ENCODE measurements around the gene THAP11. TPM values are rescaled to one million over a fixed set of nuclear protein-coding genes. Genes with fewer than 3 reads are reported as not detected.

THAP11 gene
- total and polyA plus RNA-seq, 8 donors = 5.1 to 16.5 (median 13.7) TPM

GRCh38 chr16:67888331-67888730, 46.2 kb downstream of the THAP11 start:
- ATAC-seq (no peak), DNase-seq (no peak), FAIRE-seq (no peak)
- no peak overlapping the region for H3K4me3 ChIP-seq
- H3K27me3 ChIP-seq = no peaks in the 10 kb centered on the region
- H3K4me1 ChIP-seq = peaks cover 0 to 5% (median 0%) of the 10 kb centered on the region in 3 donors
- no peak for TF ChIP-seq CTCF (IDR thresholded peaks at IDR 0.05)
- H3K9me3 ChIP-seq = no peaks in the 10 kb centered on the region
- peaks cover 0 to 5% (median 3%) of the 10 kb centered on the region in 3 donors for H3K36me3 ChIP-seq
- 67 to 79% methylated on average over 3 of the region's 3 CpGs for WGBS, 2 donors
- intact Hi-C loops (cut with DNase I) = loop anchor here in 1 of 3 donors (10.0 kb wide), 1 partner anchor 146 kb away; no protein-coding TSS in a partner anchor
- no peak overlapping the region for H3K27ac ChIP-seq

GRCh38 chr16:67892375-67892774, 50.3 kb downstream of the THAP11 start:
- Histone ChIP-seq H3K27ac (peak overlapping the region in 2 of 4 donors; percentile 48 to 97), H3K9me3 (no peaks in the 10 kb centered on the region), H3K4me1 (peaks cover 11 to 20% (median 11%) of the 10 kb centered on the region in 3 donors), H3K4me3 (peak overlapping the region in 2 of 4 donors; percentile 96), H3K36me3 (no peaks in the 10 kb centered on the region), H3K27me3 (no peaks in the 10 kb centered on the region)
- WGBS, 2 donors = 56 to 62% methylated on average over 5 of the region's 5 CpGs
- FAIRE-seq = no peak
- intact Hi-C loops (cut with DNase I) = no loop called here
- DNase-seq = no peak
- ATAC-seq = no peak
- no peak for TF ChIP-seq CTCF (IDR thresholded peaks at IDR 0.05)

- peak within 1 kb of the TSS; percentile 91 to 99 (median 96) for H3K4me3 ChIP-seq
- no peaks in the 10 kb centered on the region for H3K27me3 ChIP-seq
- peak within 1 kb of the TSS; percentile 95 to 98 (median 98) for H3K27ac ChIP-seq
- FAIRE-seq (no peak), DNase-seq (peak; percentile 96 to 98 (median 96)), ATAC-seq (peak; percentile 92 to 98 (median 96))
- 0 to 1% methylated on average over 54 to 90 of the region's 90 CpGs for WGBS, 2 donors
- TF ChIP-seq CTCF (IDR thresholded peaks at IDR 0.05) = no peak
- no peaks in the 10 kb centered on the region for H3K9me3 ChIP-seq
- intact Hi-C loops (cut with DNase I) = no loop called here
- H3K4me1 ChIP-seq = peaks cover 11 to 20% (median 11%) of the 10 kb centered on the region in 3 donors
- no peaks in the 10 kb centered on the region for H3K36me3 ChIP-seq
These were observed 51.0 kb downstream of the THAP11 start, which contains the start of gene PSKH1 for GRCh38 chr16:67892899-67893742. TSS of gene PSKH1 (plus strand) at chr16:67893254. CDS start at chr16:67908750, 15,496 bp downstream.

Other genes with a start within 250 kb of the THAP11 start
- gene CARMIL2, start 197.2 kb upstream of the THAP11 start, total RNA-seq = 1 to 10 TPM in 5 of 6 donors, under 1 TPM in 1; 0.75 to 2.3 (median 1.3) TPM
- 1 to 10 TPM; 2.5 to 4.3 TPM for gene CARMIL2, start 197.2 kb upstream of the THAP11 start, polyA plus RNA-seq
- gene ACD, start 182.1 kb upstream of the THAP11 start, total RNA-seq = 10 to 100 TPM in 2 of 6 donors, 1 to 10 TPM in 4; 6.6 to 10.8 (median 9.7) TPM
- 10 to 100 TPM; 16.9 to 29.0 TPM for gene ACD, start 182.1 kb upstream of the THAP11 start, polyA plus RNA-seq
- gene PARD6A, start 181.4 kb upstream of the THAP11 start, total RNA-seq = 10 to 100 TPM in 4 of 6 donors, 1 to 10 TPM in 2; 8.6 to 18.2 (median 15.7) TPM
- 10 to 100 TPM; 11.6 to 14.3 TPM for gene PARD6A, start 181.4 kb upstream of the THAP11 start, polyA plus RNA-seq
- 10 to 100 TPM; 24.3 to 60.1 (median 44.2) TPM for gene ENKD1, start 175.6 kb upstream of the THAP11 start, total RNA-seq
- gene ENKD1, start 175.6 kb upstream of the THAP11 start, polyA plus RNA-seq = 100 to 1,000 TPM; 150 to 171 TPM
- gene C16orf86, start 175.5 kb upstream of the THAP11 start, total RNA-seq = 1 to 10 TPM; 1.4 to 4.1 (median 2.4) TPM
- gene C16orf86, start 175.5 kb upstream of the THAP11 start, polyA plus RNA-seq = 1 to 10 TPM; 5.7 to 7.6 TPM
- 10 to 100 TPM in 2 of 6 donors, 1 to 10 TPM in 4; 6.4 to 12.9 (median 8.8) TPM for gene GFOD2, start 123.0 kb upstream of the THAP11 start, total RNA-seq
- 10 to 100 TPM; 10.0 to 17.2 TPM for gene GFOD2, start 123.0 kb upstream of the THAP11 start, polyA plus RNA-seq
- 10 to 100 TPM in 4 of 6 donors, 1 to 10 TPM in 2; 8.7 to 15.4 (median 11.3) TPM for gene RANBP10, start 35.8 kb upstream of the THAP11 start, total RNA-seq
- 10 to 100 TPM; 11.4 to 11.8 TPM for gene RANBP10, start 35.8 kb upstream of the THAP11 start, polyA plus RNA-seq
- 1 to 10 TPM in 2 of 6 donors, under 1 TPM in 4; 0.25 to 1.5 (median 0.96) TPM for gene TSNAXIP1, start 35.4 kb upstream of the THAP11 start, total RNA-seq
- 10 to 100 TPM in 1 of 2 donors, 1 to 10 TPM in 1; 5.8 to 11.1 TPM for gene TSNAXIP1, start 35.4 kb upstream of the THAP11 start, polyA plus RNA-seq
- 10 to 100 TPM; 25.8 to 51.4 (median 36.5) TPM for gene NUTF2, start 4.6 kb downstream of the THAP11 start, total RNA-seq
- gene NUTF2, start 4.6 kb downstream of the THAP11 start, polyA plus RNA-seq = 10 to 100 TPM; 63.0 to 69.1 TPM
- 10 to 100 TPM; 19.6 to 37.0 (median 27.7) TPM for gene CENPT, start 5.4 kb downstream of the THAP11 start, total RNA-seq
- 100 to 1,000 TPM; 142 to 143 TPM for gene CENPT, start 5.4 kb downstream of the THAP11 start, polyA plus RNA-seq
- gene EDC4, start 30.7 kb downstream of the THAP11 start, total RNA-seq = 10 to 100 TPM; 20.2 to 37.0 (median 23.4) TPM
- gene EDC4, start 30.7 kb downstream of the THAP11 start, polyA plus RNA-seq = 10 to 100 TPM; 59.1 to 66.2 TPM
- gene NRN1L, start 42.6 kb downstream of the THAP11 start, total RNA-seq = under 1 TPM in 3 of 6 donors, not detected in 3; 0.34 to 0.67 (median 0.40) TPM
- 1 to 10 TPM; 2.7 to 4.2 TPM for gene NRN1L, start 42.6 kb downstream of the THAP11 start, polyA plus RNA-seq
- gene PSKH1, start 50.9 kb downstream of the THAP11 start, total RNA-seq = 10 to 100 TPM; 13.9 to 17.7 (median 15.7) TPM
- gene PSKH1, start 50.9 kb downstream of the THAP11 start, polyA plus RNA-seq = 10 to 100 TPM; 12.7 to 15.9 TPM
- gene CTRL, start 89.5 kb downstream of the THAP11 start, total RNA-seq = 1,000 to 10,000 TPM in 2 of 6 donors, 100 to 1,000 TPM in 4; 559 to 2,165 (median 815) TPM
- 100 to 1,000 TPM; 580 to 609 TPM for gene CTRL, start 89.5 kb downstream of the THAP11 start, polyA plus RNA-seq
- 10 to 100 TPM; 40.0 to 62.2 (median 51.3) TPM for gene PSMB10, start 94.5 kb downstream of the THAP11 start, total RNA-seq
- 100 to 1,000 TPM in 1 of 2 donors, 10 to 100 TPM in 1; 65.7 to 195 TPM for gene PSMB10, start 94.5 kb downstream of the THAP11 start, polyA plus RNA-seq
- 10 to 100 TPM in 2 of 6 donors, 1 to 10 TPM in 4; 2.8 to 12.4 (median 8.5) TPM for gene LCAT, start 101.8 kb downstream of the THAP11 start, total RNA-seq
- 10 to 100 TPM; 54.3 to 65.5 TPM for gene LCAT, start 101.8 kb downstream of the THAP11 start, polyA plus RNA-seq
- gene SLC12A4, start 126.3 kb downstream of the THAP11 start, total RNA-seq = 10 to 100 TPM; 15.8 to 46.4 (median 27.9) TPM
- 10 to 100 TPM; 21.0 to 44.8 TPM for gene SLC12A4, start 126.3 kb downstream of the THAP11 start, polyA plus RNA-seq
- gene DPEP3, start 138.2 kb downstream of the THAP11 start, total RNA-seq = under 1 TPM in 2 of 6 donors, not detected in 4; 0.09 to 0.12 TPM
- not detected for gene DPEP3, start 138.2 kb downstream of the THAP11 start, polyA plus RNA-seq
- gene DPEP2, start 157.2 kb downstream of the THAP11 start, total RNA-seq = 1 to 10 TPM in 2 of 6 donors, under 1 TPM in 2, not detected in 2; 0.32 to 4.0 (median 0.92) TPM
- gene DPEP2, start 157.2 kb downstream of the THAP11 start, polyA plus RNA-seq = 1 to 10 TPM; 1.0 to 1.1 TPM
- not detected for gene DPEP2NB, start 173.6 kb downstream of the THAP11 start, total RNA-seq
- not detected for gene DPEP2NB, start 173.6 kb downstream of the THAP11 start, polyA plus RNA-seq
- 1 to 10 TPM; 2.1 to 5.1 (median 4.0) TPM for gene DDX28, start 180.9 kb downstream of the THAP11 start, total RNA-seq
- 1 to 10 TPM; 3.6 to 7.4 TPM for gene DDX28, start 180.9 kb downstream of the THAP11 start, polyA plus RNA-seq
- gene DUS2, start 181.0 kb downstream of the THAP11 start, total RNA-seq = 1 to 10 TPM; 2.7 to 5.6 (median 3.6) TPM
- 1 to 10 TPM; 6.1 to 6.2 TPM for gene DUS2, start 181.0 kb downstream of the THAP11 start, polyA plus RNA-seq
- gene NFATC3, start 243.1 kb downstream of the THAP11 start, total RNA-seq = 10 to 100 TPM in 5 of 6 donors, 1 to 10 TPM in 1; 9.5 to 19.3 (median 13.5) TPM
- 1 to 10 TPM; 3.8 to 4.5 TPM for gene NFATC3, start 243.1 kb downstream of the THAP11 start, polyA plus RNA-seq

All from pancreas (tissue), 10 donors.